ENCODE results near the gene PRDM15. TPM values are rescaled to one million over a fixed set of nuclear protein-coding genes. Genes with fewer than 3 reads are reported as not detected.
"Not testable (repeated sequence)": the region's sequence is repeated elsewhere in the genome, so short reads cannot be mapped to it uniquely, and the experiment has no call there.

The PRDM15 gene
- total and polyA plus RNA-seq, 2 donors (not counting 3 experiments of a cell fraction or from before 2014, with no cell fraction given), result 11.8 to 12.9 TPM

- no peak overlapping the region for H3K9ac ChIP-seq (replicated peaks; ENCODE audit: extremely low read depth, insufficient read depth, low read length)
- no peak for DNase-seq (ENCODE audit: low read depth, low spot score)
Measured at GRCh38 chr21:41786509-41786987, 92.6 kb downstream of the PRDM15 start.

GRCh38 chr21:41785262-41785661, 93.9 kb downstream of the PRDM15 start:
- POLR2A ChIA-PET, result interaction anchor here (0.6 kb wide), 1 partner anchor 317 kb away, joined by 3 read pairs; no protein-coding TSS in a partner anchor
- H3K4me1 ChIP-seq (ENCODE audit: control insufficient read depth, extremely low read depth, insufficient read depth, low read length); intact Hi-C loops (cut with micrococcal nuclease); dilution Hi-C loops (cut with MboI; ENCODE audit: extremely low pct_ligation_motif_present, low sequenced_read_pairs); FAIRE-seq; H3K9ac ChIP-seq (replicated peaks; ENCODE audit: extremely low read depth, insufficient read depth, low read length); H2AFZ ChIP-seq (ENCODE audit: low read depth, low read length); H3K36me3 ChIP-seq (ENCODE audit: control insufficient read depth in 2 of 2, extremely low read depth in 1 of 2, insufficient read depth in 2 of 2, low read length in 2 of 2); H3K9me3 ChIP-seq (replicated peaks; ENCODE audit: control insufficient read depth, insufficient read depth, low read length); H3K4me2 ChIP-seq (ENCODE audit: insufficient read depth, low read length); H3K9me1 ChIP-seq (replicated peaks; ENCODE audit: control insufficient read depth, extremely low read depth, insufficient read depth, low read length); BruUV-seq (replicated peaks); DNase-seq (ENCODE audit: low read depth, low spot score); H3K27ac ChIP-seq (ENCODE audit: insufficient read depth, low read depth, low read length); H3K4me3 ChIP-seq (replicated peaks in 1 of 3; ENCODE audit: insufficient read depth in 1 of 3, low read depth in 1 of 3, low read length in 3 of 3); H4K20me1 ChIP-seq (replicated peaks; ENCODE audit: control insufficient read depth, extremely low read depth, insufficient read depth, low read length); H3K79me2 ChIP-seq (ENCODE audit: control insufficient read depth, insufficient read depth, low read length): not testable (repeated sequence)
- peaks cover 8 to 12% of the 10 kb centered on the region in 2 experiments for H3K27me3 ChIP-seq (ENCODE audit: control insufficient read depth in 2 of 2, insufficient read depth in 2 of 2, low read length in 2 of 2)
- CTCF ChIA-PET, result interaction anchor here (1.6 kb wide), 1 partner anchor 32 kb away, joined by 5 read pairs; no protein-coding TSS in a partner anchor

More at GRCh38 chr21:41786509-41786987, 92.6 kb downstream of the PRDM15 start:
- no TSS peak for BruUV-seq (replicated peaks)
- H4K20me1 ChIP-seq (replicated peaks; ENCODE audit: control insufficient read depth, extremely low read depth, insufficient read depth, low read length), result no peaks in the 10 kb centered on the region
- H3K9me3 ChIP-seq (replicated peaks; ENCODE audit: control insufficient read depth, insufficient read depth, low read length), result no peaks in the 10 kb centered on the region
- H2AFZ ChIP-seq (ENCODE audit: low read depth, low read length), result no peak overlapping the region
- ChIA-PET CTCF (interaction anchor here (0.6 to 1.6 kb wide), 6 partner anchors 8 to 331 kb away, joined by 3 to 5 read pairs (median 4); no protein-coding TSS in a partner anchor), POLR2A (no interaction called here)
- no peak for FAIRE-seq
- H3K27ac ChIP-seq (ENCODE audit: insufficient read depth, low read depth, low read length), result no peak overlapping the region
- intact Hi-C loops (cut with micrococcal nuclease), result no loop called here
- no peaks in the 10 kb centered on the region for H3K36me3 ChIP-seq (ENCODE audit: control insufficient read depth in 2 of 2, extremely low read depth in 1 of 2, insufficient read depth in 2 of 2, low read length in 2 of 2)
- no peaks in the 10 kb centered on the region for H3K79me2 ChIP-seq (ENCODE audit: control insufficient read depth, insufficient read depth, low read length)
- dilution Hi-C loops (cut with MboI; ENCODE audit: extremely low pct_ligation_motif_present, low sequenced_read_pairs), result no loop called here
- H3K4me2 ChIP-seq (ENCODE audit: insufficient read depth, low read length), result no peak overlapping the region
- H3K4me1 ChIP-seq (ENCODE audit: control insufficient read depth, extremely low read depth, insufficient read depth, low read length), result no peaks in the 10 kb centered on the region
- TF ChIP-seq FOS (IDR thresholded peaks at IDR 0.05; ENCODE audit: borderline replicate concordance, insufficient read depth, low read length) (no peak), POLR2A (IDR thresholded peaks at IDR 0.05; ENCODE audit: low read depth, low read length) (no peak), POLR2AphosphoS5 (IDR thresholded peaks at IDR 0.05; ENCODE audit: insufficient read depth, low read depth, low read length) (no peak), EZH2 (IDR thresholded peaks at IDR 0.05; ENCODE audit: borderline replicate concordance, low read depth, low read length, severe bottlenecking) (no peak)
- no peaks in the 10 kb centered on the region for H3K9me1 ChIP-seq (replicated peaks; ENCODE audit: control insufficient read depth, extremely low read depth, insufficient read depth, low read length)
- peaks cover 4 to 8% of the 10 kb centered on the region in 2 experiments for H3K27me3 ChIP-seq (ENCODE audit: control insufficient read depth in 2 of 2, insufficient read depth in 2 of 2, low read length in 2 of 2)
- H3K4me3 ChIP-seq (replicated peaks in 1 of 3; ENCODE audit: insufficient read depth in 1 of 3, low read depth in 1 of 3, low read length in 3 of 3), result no peak overlapping the region
